Kidney glomerular epithelial cell (primary cell): Measurements from ENCODE around the gene F2RL3.

Experiments
- DNase-seq: peaks from one replicate; lab custom pipeline; 2025; lab: John Stamatoyannopoulos, UW

F2RL3 gene

GRCh38 chr19:16888629-16889365 lies at the start of gene F2RL3:
Gene F2RL3 (plus strand): TSS chr19:16888999. CDS start chr19:16889190, 191 bp downstream.
- no peak for DNase-seq

DNA sequence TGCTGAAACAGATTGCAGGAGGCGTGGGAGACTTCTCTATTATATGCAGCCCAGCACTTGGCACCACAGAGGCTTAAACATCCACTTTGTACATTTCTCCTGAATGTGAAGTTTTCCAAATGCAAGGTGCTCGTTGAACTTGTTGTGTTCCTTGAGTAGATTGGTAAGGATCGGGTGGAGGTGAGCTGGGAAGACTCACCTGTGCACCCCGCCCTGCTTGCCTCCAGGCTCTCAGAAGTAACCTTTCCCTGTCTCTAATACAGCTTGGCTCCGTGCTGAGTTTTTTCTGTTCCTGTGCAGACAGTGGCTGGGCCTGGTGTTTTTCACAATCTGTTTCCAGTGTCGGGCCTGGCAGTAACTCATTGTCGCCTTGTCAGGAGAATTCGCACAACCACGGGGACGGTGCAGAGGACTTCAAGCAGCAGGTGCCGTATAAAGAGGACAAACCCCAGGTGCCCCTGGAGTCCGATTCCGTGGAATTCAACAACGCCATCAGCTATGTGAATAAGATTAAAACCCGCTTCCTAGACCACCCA lies 47.3 kb upstream of the F2RL3 start:
- DNase-seq = no peak

- no peak for DNase-seq
These were observed 41.9 kb upstream of the F2RL3 start for GRCh38 chr19:16846901-16847300.

DNA sequence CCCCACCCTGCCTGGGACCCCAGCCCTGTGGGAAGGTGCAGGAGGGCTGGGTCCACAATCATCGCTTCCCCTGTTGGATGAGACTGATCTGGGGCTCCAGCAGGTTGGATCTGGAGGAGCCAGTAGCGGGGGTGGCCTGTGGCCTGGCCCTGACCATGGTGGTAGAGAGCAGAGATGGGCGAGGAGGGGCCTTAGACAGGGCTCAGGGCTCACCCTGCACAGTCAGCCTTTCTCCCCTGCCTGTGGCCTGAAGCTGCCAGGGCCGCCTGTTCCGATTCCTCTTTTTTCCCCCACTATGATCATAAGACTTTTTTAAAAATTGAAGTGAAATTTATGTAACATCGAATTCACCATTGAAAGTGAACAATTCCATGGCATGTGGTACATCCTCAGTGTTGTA lies 41.4 kb upstream of the F2RL3 start:
- no peak for DNase-seq

DNA sequence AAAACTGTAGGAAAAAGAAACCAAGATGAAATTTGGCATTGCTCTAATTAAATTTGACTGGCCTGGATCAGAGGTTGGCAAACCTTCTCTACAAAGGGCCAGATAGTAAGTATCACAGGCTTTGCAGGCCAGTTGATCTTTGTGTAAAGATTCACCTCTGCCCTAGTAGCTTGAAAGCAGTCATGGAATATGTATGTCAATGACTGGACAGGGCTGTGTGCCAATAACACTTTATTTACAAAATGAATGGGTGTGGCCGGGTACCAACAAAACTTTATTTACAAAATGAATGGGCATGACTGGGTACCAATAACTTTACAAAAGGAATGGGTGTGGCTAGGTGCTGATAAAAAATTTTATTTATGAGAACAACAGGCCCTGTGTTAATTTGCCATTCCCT lies 39.6 kb upstream of the F2RL3 start:
- no peak for DNase-seq

- DNase-seq = no peak
These were observed 38.7 kb upstream of the F2RL3 start for GRCh38 chr19:16850133-16850532.

DNA sequence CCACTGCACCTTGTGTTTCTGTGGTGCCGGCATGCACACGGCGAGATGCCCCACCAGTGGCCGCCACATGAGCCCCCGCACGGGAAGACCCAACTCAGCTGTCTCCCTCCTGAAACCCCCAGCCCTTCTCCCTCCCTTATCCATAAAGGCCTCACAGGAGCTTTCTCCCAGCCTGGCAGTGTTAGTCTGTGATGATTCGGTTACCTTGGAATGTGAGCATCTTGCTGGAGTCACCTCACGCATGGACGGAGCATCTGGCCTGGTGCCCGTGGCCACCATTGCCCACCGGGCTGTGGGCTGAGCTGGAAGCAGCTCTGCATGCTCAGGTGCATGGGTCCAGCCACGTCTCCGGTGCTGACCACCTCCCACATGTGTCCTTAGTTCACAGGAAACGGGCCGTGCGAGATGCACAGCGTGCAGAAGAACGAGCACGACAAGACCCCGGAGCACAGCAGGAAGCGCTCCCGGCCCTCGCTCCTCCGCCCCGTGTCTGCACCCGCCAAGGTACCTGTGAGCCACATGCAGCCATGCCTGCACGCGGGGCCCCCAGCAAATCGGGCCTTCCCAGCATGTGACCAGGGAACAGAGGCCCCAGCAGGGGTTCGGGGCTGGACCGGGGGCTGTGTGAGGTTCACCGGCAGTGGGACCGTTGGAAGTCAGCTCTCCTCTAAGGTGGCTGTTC lies 37.6 kb upstream of the F2RL3 start:
- peak; percentile 65 for DNase-seq

GRCh38 chr19:16853066-16853465 lies 35.7 kb upstream of the F2RL3 start:
- no peak for DNase-seq

GRCh38 chr19:16856091-16856490 lies 32.7 kb upstream of the F2RL3 start:
- no peak for DNase-seq

DNA sequence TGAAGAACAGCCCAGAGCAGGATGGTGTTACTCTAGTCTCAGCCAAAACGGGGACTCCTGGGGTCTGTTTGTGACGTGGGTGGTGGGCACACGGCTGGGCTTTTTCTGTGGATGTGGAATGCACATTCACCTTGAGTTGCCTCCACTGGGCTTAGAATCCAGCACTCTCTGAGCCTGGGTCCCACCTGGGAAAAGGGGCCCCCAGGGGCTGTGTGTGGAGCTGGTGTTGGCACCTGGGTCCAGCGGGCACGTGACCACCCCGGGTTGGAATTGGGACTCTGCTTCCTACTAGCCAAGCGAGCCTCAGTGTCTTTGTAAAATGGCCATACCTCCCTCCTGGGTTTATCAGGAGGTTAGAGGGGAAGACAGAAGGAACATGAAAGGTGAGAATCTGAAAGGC lies 29.2 kb upstream of the F2RL3 start:
- no peak for DNase-seq

DNA sequence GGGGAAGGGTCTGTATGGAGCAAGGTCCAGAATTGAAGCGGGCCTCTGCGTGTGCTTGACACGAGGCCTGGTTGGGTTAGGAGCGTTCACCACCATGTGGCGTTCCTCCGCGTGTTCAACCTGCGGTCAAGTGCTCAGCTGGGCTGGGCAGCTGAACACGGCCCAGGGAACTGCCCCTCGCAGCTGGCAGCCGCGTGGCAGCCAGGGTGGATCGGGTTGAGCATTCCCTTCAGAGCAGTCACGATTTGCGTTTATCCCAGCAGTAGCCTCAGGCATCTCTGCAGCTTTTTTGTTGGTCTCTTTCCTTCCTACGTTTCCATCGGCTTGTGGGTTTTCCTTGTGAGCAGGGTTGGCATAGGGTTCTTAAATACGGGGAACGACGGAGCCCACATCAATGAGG lies 28.7 kb upstream of the F2RL3 start:
- no peak for DNase-seq

DNA sequence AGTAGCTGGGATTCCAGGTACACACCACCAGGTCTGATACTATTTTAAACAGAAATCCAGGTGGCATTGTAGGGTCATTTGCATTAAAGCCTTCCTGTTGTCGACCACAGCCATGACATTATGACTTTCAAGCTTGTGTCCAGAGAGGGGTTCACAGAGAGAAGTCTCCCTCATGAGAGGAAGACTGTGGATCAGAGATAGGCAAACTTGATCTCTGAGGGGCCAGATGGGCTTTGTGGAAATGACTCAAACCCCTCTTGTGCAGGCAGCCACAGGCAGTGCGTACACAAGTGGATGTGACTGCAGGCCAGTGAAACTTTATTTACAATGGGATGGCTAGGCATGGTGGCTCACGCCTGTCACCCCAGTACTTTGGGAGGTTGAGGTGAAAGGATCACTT lies 27.8 kb upstream of the F2RL3 start:
- DNase-seq = no peak

DNA sequence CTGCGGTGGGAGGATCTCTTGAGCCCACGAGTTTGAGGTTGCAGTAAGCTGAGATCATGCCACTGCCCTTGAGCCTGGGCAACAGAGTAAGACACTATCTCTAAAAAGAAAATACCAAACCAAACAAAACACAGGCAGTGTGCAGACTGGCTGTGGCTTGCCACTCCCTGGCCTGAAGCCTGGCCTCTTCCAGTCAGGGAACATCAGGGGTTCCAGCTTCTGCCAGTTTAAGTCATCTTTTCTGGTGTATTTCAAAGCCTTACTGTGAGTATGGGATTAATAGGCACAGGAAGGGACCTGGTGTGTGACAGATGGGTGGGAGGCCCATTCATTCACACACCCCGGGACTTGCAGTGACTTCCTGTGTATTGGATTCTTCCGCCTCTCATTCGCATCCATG lies 27.0 kb upstream of the F2RL3 start:
- DNase-seq = no peak

GRCh38 chr19:16862826-16863415 lies 25.9 kb upstream of the F2RL3 start:
- no peak for DNase-seq

GRCh38 chr19:16867211-16867610 lies 21.6 kb upstream of the F2RL3 start:
- DNase-seq = no peak

GRCh38 chr19:16868423-16869130 lies 20.2 kb upstream of the F2RL3 start:
- no peak for DNase-seq

- no peak for DNase-seq
These were observed 19.3 kb upstream of the F2RL3 start for GRCh38 chr19:16869331-16869972.

- no peak for DNase-seq
These were observed 16.9 kb upstream of the F2RL3 start for GRCh38 chr19:16871871-16872270.

- no peak for DNase-seq
These were observed 16.1 kb upstream of the F2RL3 start for GRCh38 chr19:16872728-16873127.

DNA sequence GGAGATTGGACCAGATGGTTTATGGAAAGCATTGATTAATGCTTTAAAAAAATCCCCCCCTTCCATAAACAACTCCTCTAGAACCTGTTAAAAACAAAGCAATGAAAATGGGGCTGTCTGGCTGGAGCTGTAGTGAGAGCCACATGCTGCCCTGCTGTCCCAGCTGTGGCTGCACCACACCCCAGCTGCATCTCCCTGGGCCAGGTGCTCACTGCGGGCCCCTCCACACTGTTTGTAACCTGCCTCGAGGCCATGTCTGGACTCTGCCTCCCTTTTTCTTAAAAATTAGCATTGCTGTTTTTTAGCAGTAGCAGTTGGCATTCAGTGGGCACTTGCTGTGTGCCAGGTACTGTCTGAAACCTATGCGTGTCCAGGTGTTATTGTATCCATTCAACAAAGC lies 15.2 kb upstream of the F2RL3 start:
- DNase-seq = no peak

DNA sequence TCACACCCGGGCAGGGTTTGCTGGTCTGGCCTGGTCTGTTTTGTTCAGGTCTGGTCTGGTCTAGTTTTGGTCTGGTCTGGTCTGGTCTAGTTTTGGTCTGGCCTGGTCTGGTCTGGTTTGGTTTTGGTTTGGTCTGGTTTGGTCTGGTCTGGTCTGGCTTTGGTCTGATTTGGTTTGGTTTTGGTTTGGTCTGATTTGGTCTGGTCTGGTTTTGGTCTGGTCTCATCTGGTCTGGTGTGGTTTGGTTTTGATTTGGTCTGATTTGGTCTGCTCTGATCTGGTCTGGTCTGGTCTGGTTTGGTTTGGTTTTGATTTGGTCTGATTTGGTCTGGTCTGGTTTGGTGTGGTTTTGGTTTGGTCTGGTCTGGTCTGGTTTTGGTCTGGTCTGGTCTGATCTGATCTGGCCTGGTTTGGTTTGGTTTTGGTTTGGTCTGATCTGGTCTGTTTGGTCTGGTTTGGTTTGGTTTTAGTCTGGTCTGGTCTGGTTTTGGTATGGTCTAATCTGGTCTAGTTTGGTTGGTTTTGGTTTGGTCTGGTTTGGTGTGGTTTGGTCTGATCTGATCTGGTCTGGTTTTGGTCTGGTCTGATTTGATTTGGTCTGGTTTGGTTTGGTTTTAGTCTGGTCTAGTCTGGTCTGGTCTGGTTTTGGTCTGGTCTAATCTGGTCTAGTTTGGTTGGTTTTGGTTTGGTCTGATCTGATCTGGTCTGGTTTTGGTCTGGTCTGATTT lies 14.4 kb upstream of the F2RL3 start:
- no peak for DNase-seq
